GM21786 (cell line): Measurements from ENCODE around the gene DNAJC27.
"Not testable (repeated sequence)": the region's sequence is repeated elsewhere in the genome, so short reads cannot be mapped to it uniquely, and the experiment has no call there.

Experiments used
- ATAC-seq: cut with Tn5 transposase; IDR thresholded peaks from one replicate; pipeline ENCODE4 v1.9.1; 2021; ENCODE audit not compliant: unreplicated experiment

Gene DNAJC27

DNA sequence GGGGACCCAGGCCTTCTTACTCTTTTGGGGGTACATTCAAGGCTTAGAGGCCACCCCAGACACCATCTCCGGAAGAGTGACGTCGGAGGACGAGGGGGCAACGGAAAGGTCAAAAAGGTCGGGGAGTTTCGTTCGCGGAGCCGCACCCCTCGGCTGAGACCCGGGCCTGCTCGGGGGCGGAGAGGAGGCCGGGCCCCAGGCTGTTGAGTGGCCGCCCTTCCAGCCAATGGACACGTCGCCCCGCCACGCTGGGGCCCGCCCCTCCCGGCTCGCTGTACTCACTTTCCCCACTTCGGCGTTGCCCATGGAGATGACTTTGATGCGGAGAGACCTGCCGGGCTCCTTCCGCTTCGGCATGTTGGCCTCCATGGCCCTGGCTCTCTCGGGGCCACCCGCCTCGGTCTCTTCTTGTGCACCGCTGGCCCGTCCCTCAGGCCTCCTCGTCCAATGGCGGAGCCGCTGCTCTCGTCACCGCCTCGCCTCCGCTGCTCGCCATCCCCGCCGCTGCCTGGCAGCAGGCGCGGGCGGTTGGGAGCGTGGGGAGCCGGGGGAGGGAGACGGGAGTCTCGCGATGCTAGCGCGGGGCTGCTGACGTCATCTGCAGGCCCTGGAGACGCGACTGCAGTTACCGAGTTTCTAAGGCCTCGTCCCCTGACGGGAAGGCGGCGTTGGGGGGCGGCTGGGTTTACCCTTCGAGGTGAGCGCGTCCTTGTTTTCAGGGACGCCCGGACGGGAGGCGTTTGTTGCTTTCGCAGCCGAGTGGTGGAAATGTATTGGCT, at the start of gene DNAJC27:
Gene DNAJC27, minus strand, starts transcription at position 420 of the 779 bp plus-strand sequence. Its CDS starts 51 bp downstream, at position 369.
- peak; percentile 87 for ATAC-seq

DNA sequence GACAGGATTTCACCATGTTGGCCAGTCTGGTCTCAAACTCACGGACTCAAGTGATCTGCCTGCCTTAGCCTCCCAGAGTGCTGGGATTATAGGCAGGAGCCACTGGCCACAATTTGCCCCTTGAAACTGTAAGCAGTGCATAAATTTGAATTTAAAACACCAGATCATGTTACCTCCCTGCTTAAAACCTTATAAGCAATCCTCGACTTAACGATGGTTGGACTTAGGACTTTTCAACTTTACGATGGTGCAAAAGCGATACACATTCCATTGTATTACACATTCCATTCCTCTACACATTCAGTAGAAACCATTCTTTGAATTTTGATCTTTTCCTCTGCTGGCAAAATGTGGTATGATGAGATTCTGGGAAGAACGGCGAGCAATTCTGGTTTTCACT, 46.9 kb upstream of the DNAJC27 start:
- no peak for ATAC-seq

DNA sequence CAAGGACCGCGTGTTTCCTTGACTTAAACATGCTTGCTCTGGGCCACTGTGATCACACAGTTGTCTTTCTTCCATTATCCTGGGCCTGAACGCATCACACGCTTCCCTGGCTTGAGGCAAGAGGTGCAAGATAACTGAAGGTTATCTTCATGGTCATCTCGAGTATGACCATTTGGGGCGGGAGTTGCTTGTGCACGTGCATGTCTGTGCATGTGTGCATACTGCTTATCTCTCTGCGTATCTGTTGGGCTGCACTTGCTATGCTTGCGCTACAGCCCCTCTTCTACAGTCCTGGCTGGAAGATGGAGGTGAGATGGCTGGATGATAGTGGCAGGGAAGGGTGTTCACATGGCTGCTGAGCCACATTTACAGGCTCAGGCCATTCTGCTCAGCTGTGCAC, 42.9 kb upstream of the DNAJC27 start:
- no peak for ATAC-seq

DNA sequence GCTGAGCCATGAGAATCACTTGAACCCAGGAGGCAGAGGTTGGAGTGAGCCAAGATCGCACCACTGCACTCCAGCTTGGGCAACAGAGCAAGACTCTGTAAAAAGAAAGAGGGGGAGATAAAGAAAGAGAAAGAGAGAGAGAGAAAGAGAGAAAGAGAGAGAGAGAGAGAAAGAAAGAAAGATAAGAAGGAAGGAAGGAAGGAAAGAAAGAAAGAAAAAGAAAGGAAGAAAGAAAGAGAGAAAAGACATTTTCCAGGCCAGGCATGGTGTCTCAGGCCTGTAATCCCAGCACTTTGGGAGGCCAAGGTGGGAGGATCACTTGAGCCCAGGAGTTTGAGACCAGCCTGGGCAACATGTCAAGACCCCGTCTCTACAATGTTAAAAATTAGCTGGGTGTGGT, 39.6 kb upstream of the DNAJC27 start:
- not testable (repeated sequence) for ATAC-seq

DNA sequence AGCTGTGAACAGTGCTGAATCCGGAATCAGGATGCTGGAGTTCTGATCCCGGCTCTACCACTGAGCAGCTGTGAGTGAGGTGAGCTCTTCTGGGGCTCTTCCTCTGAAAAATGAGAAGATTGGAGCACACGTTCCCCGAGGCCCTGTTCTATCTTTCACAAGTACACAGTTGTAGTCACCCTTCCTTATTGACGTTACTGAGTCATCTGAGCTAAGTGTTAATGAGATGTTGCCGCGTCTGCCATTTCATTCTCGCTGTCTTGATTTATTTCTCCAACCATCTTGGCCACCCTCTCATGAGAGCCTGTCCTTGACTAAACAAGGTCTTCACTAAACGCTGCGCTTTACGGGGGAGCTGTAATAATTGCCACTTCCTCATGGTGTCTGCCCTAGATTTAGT, 38.2 kb upstream of the DNAJC27 start:
- no peak for ATAC-seq

DNA sequence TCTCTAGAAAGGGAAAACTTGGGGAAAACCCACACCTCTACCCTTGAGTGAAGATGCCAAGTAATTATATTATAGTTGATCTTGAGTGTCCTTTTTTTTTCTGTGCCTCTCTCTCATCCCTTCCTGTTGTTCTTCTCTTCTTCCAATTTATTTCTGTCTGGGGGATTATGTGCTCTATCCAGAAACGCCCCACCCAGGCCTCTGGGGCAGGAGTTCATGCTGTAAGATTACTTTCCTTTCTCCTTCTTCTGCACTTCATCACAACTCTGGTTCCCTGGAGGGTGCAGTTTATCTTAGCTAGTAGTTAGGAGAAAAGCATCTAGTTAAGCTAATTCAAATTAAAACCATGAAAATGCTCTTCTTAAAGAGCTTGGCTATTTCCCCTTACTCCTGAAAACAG, 30.3 kb upstream of the DNAJC27 start:
- ATAC-seq, result no peak

DNA sequence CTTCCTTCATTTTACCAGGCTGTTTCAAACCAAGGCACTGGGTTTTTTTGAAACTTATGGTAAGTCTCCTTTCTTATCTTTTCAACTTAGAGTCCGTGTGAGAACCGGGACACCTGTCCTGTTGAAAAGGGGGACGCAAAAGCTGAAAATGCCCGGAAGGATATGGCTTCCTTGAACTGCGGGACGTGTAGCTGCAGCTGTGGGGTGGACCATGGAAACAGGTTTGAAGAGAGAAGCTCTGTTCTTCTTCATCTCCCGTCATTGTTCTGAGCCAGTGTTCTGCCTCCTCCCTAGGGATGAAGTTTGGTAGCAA, 29.5 kb upstream of the DNAJC27 start:
- ATAC-seq, result no peak

DNA sequence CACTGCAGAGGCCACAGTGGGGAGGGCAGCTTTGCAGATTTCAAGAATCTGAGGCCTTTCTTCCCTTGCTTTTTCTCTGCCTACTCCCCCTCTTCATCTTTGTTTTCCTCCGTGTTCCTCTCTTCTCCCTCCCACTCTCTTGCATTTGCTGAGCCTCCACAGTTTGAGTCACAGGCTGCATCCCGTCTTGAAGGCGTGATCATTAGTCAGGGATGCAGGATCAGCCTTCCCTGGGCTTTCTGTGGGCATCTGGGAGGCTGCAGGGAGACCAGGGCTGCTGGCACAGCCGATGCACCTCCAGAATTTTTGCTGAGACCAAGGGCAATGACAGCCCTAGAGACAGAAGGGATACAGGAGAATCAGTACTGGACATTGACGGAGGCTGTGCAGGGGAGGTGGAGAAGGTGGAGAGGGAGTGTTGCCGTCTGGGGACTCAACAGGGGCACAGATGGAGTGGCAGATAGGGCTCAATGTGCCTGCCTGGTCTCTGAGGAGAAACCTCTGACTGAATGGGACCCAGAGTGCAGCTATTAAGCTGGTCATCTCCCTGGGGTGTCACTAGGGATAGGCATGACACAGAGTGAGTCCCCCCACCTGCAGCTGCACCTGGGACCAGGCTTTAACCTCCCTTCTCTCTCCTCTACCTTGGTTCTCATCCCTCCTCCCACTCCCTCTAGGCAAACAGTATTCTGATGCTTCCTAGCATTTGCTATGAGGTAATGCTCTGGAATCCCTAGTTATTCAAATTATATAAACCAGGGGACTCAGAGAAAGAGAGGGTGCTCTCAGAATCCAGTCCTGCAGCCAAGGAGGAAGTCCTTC, 29.0 kb upstream of the DNAJC27 start:
- no peak for ATAC-seq

DNA sequence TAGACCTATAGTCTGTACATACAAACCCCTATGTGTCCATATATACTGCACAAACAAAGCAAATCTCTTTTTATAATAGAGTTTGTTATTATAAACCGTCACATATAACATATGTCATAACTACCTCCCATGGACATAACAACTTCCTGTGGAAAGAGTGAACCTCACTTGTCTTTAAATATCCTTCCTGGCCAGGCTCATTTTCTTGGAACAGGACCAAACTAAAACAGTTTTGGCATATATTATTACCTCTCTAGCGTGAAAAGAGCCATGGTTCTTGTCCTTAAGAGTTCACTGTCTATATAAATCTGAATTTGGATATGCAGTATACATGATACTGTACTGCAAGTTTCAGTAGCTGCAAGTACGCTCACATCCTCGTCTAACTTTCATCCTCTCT, 28.3 kb upstream of the DNAJC27 start:
- no peak for ATAC-seq

DNA sequence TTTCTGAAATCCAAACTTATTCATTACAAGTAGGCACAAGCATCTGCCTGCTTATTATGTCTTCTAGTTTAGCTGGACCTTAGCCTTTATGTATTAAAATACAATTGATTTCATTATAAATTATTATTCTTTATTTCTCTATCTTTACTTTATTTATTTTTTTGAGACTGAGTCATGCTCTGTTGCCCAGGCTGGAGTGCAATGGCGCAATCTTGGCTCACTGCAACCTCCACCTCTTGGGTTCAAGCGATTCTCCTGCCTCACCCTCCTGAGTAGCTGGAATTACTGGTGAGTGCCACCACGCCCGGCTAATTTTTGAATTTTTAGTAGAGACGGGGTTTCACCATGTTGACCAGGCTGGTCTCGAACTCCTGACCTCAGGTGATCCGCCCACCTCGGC, 27.3 kb upstream of the DNAJC27 start:
- ATAC-seq, result not testable (repeated sequence)

DNA sequence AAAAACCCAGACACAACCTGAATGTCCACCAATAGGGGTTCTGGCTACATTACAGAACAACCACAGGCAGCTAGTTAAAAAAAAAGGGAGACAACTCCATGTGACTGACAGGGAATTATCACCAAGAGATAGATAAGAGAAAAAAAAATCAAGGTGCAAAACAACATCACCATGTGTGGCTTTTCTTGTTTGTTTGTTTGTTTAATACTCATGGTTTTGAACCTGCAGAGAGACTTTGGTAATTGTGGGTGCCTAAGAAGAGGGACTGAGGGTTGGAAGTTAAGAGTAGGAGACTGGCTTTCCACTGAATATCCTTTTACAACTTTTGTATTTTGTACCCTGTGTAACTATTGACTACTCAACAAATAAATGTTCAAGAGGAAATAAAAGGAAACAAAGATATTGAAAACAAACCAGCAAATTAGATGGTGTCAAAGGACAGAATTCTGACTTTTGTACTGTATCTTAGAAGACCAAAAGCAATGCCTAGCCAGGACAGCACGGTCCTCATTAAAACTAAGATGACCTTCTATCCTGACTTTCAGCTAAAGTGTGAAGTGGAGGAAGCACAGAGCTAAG, 22.5 kb upstream of the DNAJC27 start:
- no peak for ATAC-seq

DNA sequence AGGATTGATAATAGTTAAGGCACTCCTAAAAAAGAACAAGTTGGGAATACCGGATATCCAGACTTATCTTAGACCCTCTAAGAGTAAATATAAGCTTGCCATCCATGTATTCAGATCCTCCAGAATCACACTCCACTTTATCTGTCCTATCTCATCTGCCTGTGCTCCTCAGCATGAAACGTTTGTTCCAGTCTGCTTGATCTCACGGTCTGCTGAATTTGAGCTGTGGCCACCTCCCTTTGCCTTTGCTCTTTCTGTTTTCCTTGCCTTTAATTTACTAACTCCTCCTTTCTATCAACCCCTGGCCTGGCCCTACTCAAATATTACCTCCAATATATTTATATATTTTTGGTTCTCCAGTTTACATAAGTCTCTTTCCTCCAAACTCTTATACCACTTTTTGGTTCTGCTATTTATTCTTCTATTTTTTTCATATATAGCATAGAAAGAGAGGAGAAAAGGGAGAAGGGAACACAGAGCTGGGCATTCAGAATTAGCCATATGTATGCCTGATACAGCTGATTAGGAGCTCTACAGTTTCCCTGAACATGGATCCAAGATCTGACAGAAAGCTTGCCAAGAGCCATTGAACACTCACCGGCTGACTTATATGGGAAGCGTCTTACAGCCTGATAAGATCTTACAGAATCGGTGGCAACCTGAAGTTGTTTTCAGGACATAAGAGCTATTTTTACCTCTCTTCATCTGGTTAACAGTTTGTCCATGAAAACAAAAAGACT, 21.8 kb upstream of the DNAJC27 start:
- no peak for ATAC-seq

DNA sequence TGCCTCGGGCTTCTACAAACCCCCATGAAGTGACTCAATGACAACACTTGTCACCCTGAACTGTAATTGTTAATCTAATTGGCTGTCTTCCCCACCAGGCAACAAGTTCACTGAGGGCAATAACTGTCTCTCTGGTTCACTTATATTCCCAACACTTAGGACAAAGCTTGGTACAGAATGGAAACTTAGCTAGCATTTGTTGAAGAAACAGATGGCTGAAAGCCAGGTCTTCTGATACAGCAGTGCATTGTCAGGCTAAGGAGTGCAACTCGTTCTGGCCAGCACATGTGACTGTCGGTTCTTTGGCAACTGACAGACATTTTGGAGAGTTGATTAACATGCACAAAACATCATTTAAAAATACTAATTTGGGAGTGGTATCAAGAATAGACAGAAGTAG, 14.6 kb upstream of the DNAJC27 start:
- no peak for ATAC-seq

DNA sequence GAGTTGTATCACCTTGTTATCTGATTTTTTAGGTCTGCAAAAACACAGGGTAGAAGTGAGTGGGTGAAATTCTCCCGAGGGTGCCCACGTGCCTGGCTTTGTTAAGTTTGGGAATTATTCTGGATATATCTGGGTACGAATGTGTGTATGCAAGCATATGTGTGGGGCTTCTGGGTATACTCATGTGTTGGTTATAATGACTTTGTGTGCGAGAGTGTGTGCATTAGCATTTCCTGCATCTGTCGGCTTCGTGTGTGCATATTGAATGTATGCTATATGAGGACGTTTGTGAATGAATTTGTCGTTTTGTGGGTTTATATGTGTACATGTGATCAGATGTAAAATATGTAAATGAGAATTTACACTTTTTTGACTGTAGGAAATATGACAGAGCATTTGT, 13.8 kb upstream of the DNAJC27 start:
- ATAC-seq, result no peak

DNA sequence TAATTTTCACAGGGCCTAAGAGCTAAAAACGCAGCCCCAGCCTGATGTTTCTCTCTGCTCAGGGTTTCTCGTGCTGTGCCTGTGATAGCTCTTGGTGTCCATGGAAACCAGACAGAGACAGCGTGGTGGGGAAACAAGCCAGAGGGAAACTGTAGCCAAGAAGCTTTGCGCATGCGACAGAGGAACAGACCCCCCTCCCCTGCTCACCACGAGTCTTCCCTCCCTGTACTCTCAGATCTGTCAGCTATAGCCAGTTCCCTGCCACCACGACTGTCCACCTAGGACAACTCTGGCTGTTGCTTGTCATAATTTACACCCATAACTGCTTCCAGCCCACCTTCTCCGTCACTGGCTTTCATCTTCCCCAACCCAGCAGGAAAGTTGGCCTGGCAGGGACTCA, 13.2 kb upstream of the DNAJC27 start:
- ATAC-seq, result no peak

DNA sequence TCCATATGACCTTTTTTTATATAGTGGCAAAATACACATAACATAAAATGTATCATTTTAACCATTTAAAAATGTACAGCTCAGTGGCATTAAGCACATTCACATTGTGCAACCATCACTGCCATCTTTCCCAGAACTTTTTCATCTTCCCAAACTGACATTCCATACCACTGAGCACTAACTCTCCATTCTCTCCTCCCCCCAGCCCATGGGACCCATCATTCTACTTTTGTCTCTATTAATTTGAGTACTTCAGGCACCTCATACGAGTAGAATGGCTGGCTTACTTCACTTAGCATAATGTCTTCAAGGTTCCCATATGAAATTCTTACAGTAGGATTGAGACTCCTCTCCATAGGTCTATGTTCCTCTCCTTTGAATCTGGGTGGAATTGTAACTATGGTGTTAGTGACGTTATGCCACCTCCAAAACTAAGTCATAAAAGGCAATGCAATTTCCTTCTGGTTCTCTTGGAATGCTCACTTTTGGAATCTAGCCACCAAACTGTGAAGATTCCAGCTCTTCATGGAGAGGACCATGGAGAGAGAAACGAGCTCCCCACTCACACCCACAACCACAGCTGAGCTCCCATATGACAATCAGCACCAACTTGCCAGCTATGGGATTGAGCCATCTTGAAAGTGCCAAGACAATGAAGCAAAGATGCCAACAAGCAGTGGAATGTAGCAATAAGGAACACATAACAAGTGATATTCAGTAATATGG, 9.8 kb upstream of the DNAJC27 start:
- no peak for ATAC-seq

DNA sequence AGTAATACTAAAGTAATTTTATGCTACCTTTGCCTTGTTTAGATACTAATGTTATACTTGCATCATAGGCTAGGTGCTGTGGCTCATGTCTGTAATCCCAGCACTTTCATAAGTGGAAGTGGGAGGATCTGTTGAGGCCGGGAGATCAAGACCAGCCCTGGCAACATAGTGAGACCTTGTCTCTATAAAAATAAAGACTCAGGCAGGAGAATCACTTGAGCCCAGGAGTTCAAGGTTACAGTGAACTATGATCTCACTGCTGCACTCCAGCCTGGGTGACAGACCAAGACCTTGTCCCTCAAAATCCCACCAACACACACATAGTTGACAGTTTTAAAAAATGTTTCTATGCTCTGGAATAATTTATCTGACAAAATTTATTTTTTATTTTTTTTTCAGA, 6.9 kb upstream of the DNAJC27 start:
- no peak for ATAC-seq

DNA sequence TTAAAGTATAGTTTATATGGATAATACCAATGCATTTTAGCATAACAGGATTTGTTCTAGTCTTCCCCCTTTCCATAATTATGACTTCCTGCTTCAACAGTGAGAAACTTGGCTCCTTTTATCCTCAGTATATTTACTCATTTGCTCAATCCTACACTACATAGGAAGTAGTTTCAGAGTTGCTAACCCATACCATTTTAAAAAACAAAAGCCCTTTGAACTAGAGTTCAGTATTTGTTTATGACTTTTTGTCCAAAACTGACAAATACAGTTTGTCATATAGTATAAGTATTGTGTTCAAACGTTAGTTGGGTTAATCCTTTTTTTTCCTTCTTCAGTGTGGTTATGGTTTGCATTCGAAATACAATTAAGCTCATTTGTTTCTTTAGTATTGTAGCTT, 5.9 kb upstream of the DNAJC27 start:
- ATAC-seq, result no peak

DNA sequence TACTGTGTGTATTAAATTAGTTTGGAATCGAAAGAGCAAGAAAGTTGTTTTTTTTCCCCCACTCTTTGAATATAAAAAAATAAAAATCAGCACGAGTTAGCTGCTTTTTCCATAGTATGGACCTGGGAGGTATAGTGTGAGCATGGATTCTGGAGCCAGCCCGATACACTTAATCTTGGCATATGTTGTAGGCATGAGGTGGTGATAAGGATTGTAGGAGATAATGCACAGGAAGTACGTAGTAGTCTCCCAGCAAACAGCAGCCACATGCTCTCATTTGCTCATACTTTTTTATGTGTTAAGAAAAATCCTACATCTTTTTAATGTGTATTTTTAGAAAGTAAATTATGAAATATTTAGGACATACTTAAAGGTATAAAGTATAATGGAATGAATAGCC, 2.1 kb upstream of the DNAJC27 start:
- no peak for ATAC-seq

DNA sequence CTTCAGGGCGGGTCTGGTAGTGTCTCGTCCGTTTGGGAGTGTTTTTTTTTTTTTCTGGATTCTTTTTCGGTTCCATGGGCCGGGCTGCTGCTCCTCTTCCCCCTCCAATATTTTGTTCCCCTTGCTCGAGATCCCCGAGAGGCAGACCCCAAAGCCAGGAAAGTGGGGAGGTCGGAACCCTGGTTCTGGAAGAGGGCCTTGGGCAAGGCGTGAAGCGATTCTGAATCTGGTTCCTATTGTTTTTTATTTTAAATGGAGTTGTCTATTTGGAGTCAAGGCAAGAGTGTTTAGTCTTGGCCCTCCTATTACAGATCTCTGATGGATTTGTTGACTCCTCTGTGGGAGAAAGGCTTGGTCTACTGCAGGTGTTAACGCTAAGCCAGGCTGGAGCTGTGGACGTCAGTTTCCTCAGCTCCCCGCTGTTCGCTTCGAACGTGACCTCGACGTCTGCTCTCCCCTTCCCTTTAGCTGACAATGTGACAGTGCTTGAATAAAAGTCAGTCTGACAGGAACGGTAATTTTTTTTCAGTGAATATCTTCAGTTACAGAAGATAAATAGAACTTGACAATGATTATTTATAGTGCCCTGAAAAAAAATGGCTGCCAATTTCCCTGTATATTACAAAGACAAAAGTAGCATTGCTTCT, 683 bp upstream of the DNAJC27 start:
- ATAC-seq, result no peak

DNA sequence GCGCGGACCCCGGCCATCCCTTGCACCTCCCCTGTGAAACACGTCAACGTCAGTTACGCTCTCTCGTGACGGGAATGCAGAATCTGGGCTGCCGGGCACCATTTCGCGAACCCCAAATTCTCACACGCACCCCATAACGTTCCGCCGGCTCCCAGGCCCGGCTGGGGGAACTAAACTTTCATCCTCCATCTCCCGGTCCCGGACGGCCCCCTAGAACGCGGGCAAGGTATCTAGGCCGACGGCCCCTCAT, 544 bp downstream of the DNAJC27 start:
- no peak for ATAC-seq
